Islet of Langerhans (tissue), 1 donor: Measurements from ENCODE around the gene SLC17A9.

Source experiments
- FAIRE-seq: peaks from one replicate; lab custom pipeline; 2011; peaks lifted over from hg19 to GRCh38; lab: Jason Lieb, UNC

Gene SLC17A9

GRCh38 chr20:63003546-63003945, 51.0 kb downstream of the SLC17A9 start:
- FAIRE-seq: no peak

- no peak for FAIRE-seq
These were observed 52.3 kb downstream of the SLC17A9 start for GRCh38 chr20:63004607-63005364.

- FAIRE-seq: no peak
These were observed 52.9 kb downstream of the SLC17A9 start for GRCh38 chr20:63005365-63005861.

- FAIRE-seq: no peak
These were observed 53.5 kb downstream of the SLC17A9 start for GRCh38 chr20:63005862-63006539.

GRCh38 chr20:63006540-63007359, 54.2 kb downstream of the SLC17A9 start, which contains the start of gene BHLHE23:
TSS of gene BHLHE23 (minus strand) at chr20:63006964. CDS start at chr20:63006774, 190 bp downstream.
- no peak for FAIRE-seq

- no peak for FAIRE-seq
These were observed 54.8 kb downstream of the SLC17A9 start for GRCh38 chr20:63007360-63007645.

GRCh38 chr20:63007646-63008488, 55.4 kb downstream of the SLC17A9 start:
- FAIRE-seq: no peak

- no peak for FAIRE-seq
These were observed 56.1 kb downstream of the SLC17A9 start for GRCh38 chr20:63008541-63009044.

GRCh38 chr20:63009045-63009961, 56.8 kb downstream of the SLC17A9 start:
- no peak for FAIRE-seq

GRCh38 chr20:63009988-63010769, 57.7 kb downstream of the SLC17A9 start:
- FAIRE-seq: no peak

GRCh38 chr20:63011798-63012197, 59.3 kb downstream of the SLC17A9 start:
- FAIRE-seq: no peak

- no peak for FAIRE-seq
These were observed 60.7 kb downstream of the SLC17A9 start for GRCh38 chr20:63013207-63013606.

GRCh38 chr20:63014287-63014686, 61.8 kb downstream of the SLC17A9 start:
- no peak for FAIRE-seq

GRCh38 chr20:63014710-63015109, 62.2 kb downstream of the SLC17A9 start:
- FAIRE-seq: no peak

- no peak for FAIRE-seq
These were observed 62.7 kb downstream of the SLC17A9 start for GRCh38 chr20:63015147-63015661.

GRCh38 chr20:63015662-63016361, 63.3 kb downstream of the SLC17A9 start:
- no peak for FAIRE-seq

GRCh38 chr20:63016514-63017075, 64.1 kb downstream of the SLC17A9 start:
- FAIRE-seq: no peak

- FAIRE-seq: no peak
These were observed 64.7 kb downstream of the SLC17A9 start for GRCh38 chr20:63017076-63017825.
